GM18858 (cell line): Measurements from ENCODE around the gene KIAA0408.
"Not testable (repeated sequence)": the region's sequence is repeated elsewhere in the genome, so short reads cannot be mapped to it uniquely, and the experiment has no call there.

Source experiments
- ATAC-seq: cut with Tn5 transposase; IDR thresholded peaks from one replicate; pipeline ENCODE4 v1.9.1; 2021; ENCODE audit not compliant: unreplicated experiment

Gene KIAA0408

DNA sequence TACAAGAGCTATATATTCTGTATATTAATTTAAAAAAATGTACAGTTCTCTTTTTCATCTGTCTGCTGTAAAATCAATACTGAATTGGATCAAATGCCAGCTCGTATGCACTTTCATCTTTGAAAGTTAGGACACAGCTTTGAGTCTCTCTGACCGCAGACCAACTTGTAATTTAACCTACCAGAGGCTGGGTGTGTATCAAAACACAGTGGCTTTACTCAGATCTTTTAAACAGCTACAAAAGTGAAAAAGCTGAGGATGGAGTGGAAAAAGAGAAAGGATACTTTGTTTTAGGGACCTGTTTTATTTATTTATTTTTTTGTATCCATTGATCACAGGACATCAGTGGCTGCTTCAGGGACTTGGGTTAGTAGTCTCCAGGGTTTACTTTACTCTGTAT lies 44.1 kb downstream of the KIAA0408 start:
- ATAC-seq: no peak

DNA sequence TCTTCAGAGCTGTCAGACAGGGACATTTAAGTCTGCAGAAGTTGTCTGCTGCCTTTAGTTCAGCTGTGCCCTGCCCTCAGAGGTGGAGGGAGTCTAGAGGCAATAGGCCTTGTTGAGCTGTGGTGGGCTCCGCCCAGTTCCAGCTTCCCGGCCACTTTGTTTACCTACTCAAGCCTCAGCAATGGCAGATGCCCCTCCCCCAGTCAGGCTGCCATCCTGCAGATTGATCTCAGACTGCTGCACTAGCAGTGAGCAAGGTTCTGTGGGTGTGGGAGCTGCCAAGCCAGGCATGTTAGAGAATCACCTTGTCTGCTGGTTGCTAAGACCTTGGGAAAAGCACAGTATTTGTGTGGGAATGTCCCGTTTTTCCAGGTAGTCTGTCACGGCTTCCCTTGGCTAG lies 46.1 kb downstream of the KIAA0408 start:
- not testable (repeated sequence) for ATAC-seq

DNA sequence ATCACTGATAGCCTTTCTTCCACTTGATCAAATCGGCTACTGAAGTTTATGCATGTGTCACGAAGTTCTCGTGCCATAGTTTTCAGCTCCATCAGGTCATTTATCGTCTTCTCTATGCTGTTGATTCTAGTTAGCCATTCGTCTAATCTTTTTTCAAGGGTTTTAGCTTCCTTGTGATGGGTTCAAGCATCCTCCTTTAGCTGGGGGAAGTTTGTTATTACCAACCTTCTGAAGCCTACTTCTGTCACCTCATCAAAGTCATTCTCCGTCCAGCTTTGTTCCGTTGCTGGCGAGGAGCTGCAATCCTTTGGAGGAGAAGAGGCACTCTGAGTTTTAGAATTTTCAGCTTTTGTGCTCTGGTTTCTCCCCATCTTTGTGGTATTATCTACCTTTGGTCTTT lies 47.2 kb downstream of the KIAA0408 start:
- not testable (repeated sequence) for ATAC-seq
